SK-N-SH (cell line): ENCODE data around the gene INTS11. TPM values are rescaled to one million over a fixed set of nuclear protein-coding genes. Genes with fewer than 3 reads are reported as not detected.

Experiments
- CTCF ChIA-PET: fragments of 300-600, 350-600 bp; formaldehyde crosslinking; extraction: SDS; loops from one replicate; lab custom pipeline; 2021; lab: Yijun Ruan, JAX
- POLR2A ChIA-PET: fragments of 350-600 bp; sonication (Branson Sonifier 250); formaldehyde crosslinking; extraction: SDS; loops from one replicate; lab custom pipeline; 2020; ENCODE audit warnings: antibody characterized with exemption, inconsistent platforms; lab: Yijun Ruan, JAX
- DNase-seq: peaks from one replicate; pipeline ENCODE4 v3.0.0; 2012
- H2AFZ ChIP-seq: fragments of 200-600 bp; sonication (generic); 2 replicates; pipeline ENCODE4 v1.8.1; 2016; ENCODE audit warnings: antibody characterized with exemption, mild to moderate bottlenecking, low read depth
- H3F3A ChIP-seq: fragments of 200-600 bp; sonication (generic); replicated peaks from 2 replicates; pipeline ENCODE3; 2016; ENCODE audit warnings: antibody characterized with exemption, mild to moderate bottlenecking; ENCODE audit not compliant: insufficient read depth
- H3K27ac ChIP-seq, 2 experiments: fragments of 200-500 bp in 1 of 2; fragments of 200-600 bp in 1 of 2; sonication (Bioruptor generic) in 1 of 2; sonication (generic), shearing (Covaris generic) in 1 of 2; 2 replicates each; pipeline versions ENCODE4 v1.5.1 to v1.6.1; 2014 to 2016; ENCODE audit warnings: low read depth in 2 of 2, inconsistent platforms in 1 of 2, low read length in 1 of 2, mild to moderate bottlenecking in 1 of 2, mixed read lengths in 1 of 2
- H3K27me3 ChIP-seq: fragments of 200-600 bp; sonication (generic), shearing (Covaris generic); 2 replicates; pipeline ENCODE4 v1.6.1; 2016; ENCODE audit warnings: mixed run types; ENCODE audit not compliant: insufficient read depth
- H3K36me3 ChIP-seq, 2 experiments: fragments of 200-500 bp in 1 of 2; fragments of 200-600 bp in 1 of 2; sonication (Bioruptor generic) in 1 of 2; sonication (generic) in 1 of 2; replicated peaks in 1 of 2; 2 replicates each; pipeline versions ENCODE3 to v1.5.1; 2014 to 2016; ENCODE audit warnings: low read length in 1 of 2, mild to moderate bottlenecking in 1 of 2; ENCODE audit not compliant: insufficient read depth in 2 of 2, control insufficient read depth in 1 of 2
- H3K4me1 ChIP-seq, 2 experiments: fragments of 200-500 bp in 1 of 2; fragments of 200-600 bp in 1 of 2; sonication (Bioruptor generic) in 1 of 2; sonication (generic), shearing (Covaris generic) in 1 of 2; 2 replicates each; pipeline versions ENCODE4 v1.5.1 to v1.6.1; 2014 to 2016; ENCODE audit warnings: low read depth in 1 of 2, low read length in 1 of 2, mixed run types in 1 of 2; ENCODE audit not compliant: insufficient read depth in 2 of 2, control insufficient read depth in 1 of 2
- H3K4me2 ChIP-seq: fragments of 200-600 bp; sonication (generic), shearing (Covaris generic); 2 replicates; pipeline ENCODE4 v1.6.1; 2017; ENCODE audit warnings: mixed run types
- H3K4me3 ChIP-seq, 2 experiments: fragments of 200-500 bp in 1 of 2; fragments of 200-600 bp in 1 of 2; sonication (Bioruptor generic) in 1 of 2; sonication (generic), shearing (Covaris generic) in 1 of 2; 2 replicates each; pipeline versions ENCODE4 v1.5.1 to v1.8.1; 2014 to 2016; ENCODE audit warnings: low read depth in 2 of 2, inconsistent platforms in 1 of 2, low read length in 1 of 2, mild to moderate bottlenecking in 1 of 2, mixed read lengths in 1 of 2, moderate library complexity in 1 of 2
- H3K79me2 ChIP-seq: fragments of 200-600 bp; sonication (generic); 2 replicates; pipeline ENCODE4 v1.8.1; 2017; ENCODE audit warnings: mild to moderate bottlenecking; ENCODE audit not compliant: insufficient read depth
- H3K9ac ChIP-seq: fragments of 200-600 bp; sonication (generic); 2 replicates; pipeline ENCODE4 v1.6.1; 2017; ENCODE audit warnings: mixed run types
- H3K9me2 ChIP-seq: fragments of 200-600 bp; sonication (generic); 2 replicates; pipeline ENCODE4 v1.6.1; 2017; ENCODE audit warnings: mixed run types
- H3K9me3 ChIP-seq: fragments of 200-600 bp; sonication (generic); 2 replicates; pipeline ENCODE4 v1.6.1; 2017; ENCODE audit warnings: mixed run types, mild to moderate bottlenecking, moderate library complexity
- H4K20me1 ChIP-seq: fragments of 200-600 bp; sonication (generic); 2 replicates; pipeline ENCODE4 v1.6.1; 2017; ENCODE audit warnings: mild to moderate bottlenecking, mixed run types; ENCODE audit not compliant: insufficient read depth
- CHD2 ChIP-seq: fragments of 150-350 bp; IDR thresholded peaks from 2 replicates; pipeline ENCODE4 v1.6.1; 2018; ENCODE audit warnings: low read length; ENCODE audit not compliant: partially characterized antibody
- FOSL2 ChIP-seq: IDR thresholded peaks from 2 replicates; pipeline ENCODE4 v1.4.0; 2012; ENCODE audit warnings: low read depth, mild to moderate bottlenecking, moderate library complexity, borderline replicate concordance
- MXI1 ChIP-seq: IDR thresholded peaks from 2 replicates; pipeline ENCODE4 v1.6.1; 2012; ENCODE audit warnings: mild to moderate bottlenecking, low read depth, low read length, improper control_type of control experiment
- RCOR1 ChIP-seq: fragments of 150-350 bp; IDR thresholded peaks from 2 replicates; pipeline ENCODE4 v1.6.1; 2017; ENCODE audit warnings: antibody characterized with exemption, low read length
- SIN3A ChIP-seq: IDR thresholded peaks from 2 replicates; pipeline ENCODE4 v1.6.1; 2012; ENCODE audit warnings: low read depth, mild to moderate bottlenecking, low read length, moderate library complexity, borderline replicate concordance
- WGBS: methylation state at CpG from one replicate; pipeline ENCODE4 v1.1.6; 2017; ENCODE audit warnings: low lambda C conversion rate; 5-methylcytosine and 5-hydroxymethylcytosine counted together
- polyA plus RNA-seq, 3 experiments: library from polyadenylated mRNA; depleted of rRNA; stranded (reverse); fragments of >200 nt; gene quantifications; 2 replicates each; pipeline ENCODE4 v1.2.3, GENCODE V29; 2012
- TF ChIP-seq, protein P1 (sequence below): IDR thresholded peaks from 2 replicates; pipeline ENCODE4 v1.4.0; 2012; ENCODE audit warnings: low read depth
- TF ChIP-seq, protein P2 (sequence below): fragments of 150-350 bp; IDR thresholded peaks from 2 replicates; pipeline ENCODE4 v1.6.1; 2016; ENCODE audit warnings: mild to moderate bottlenecking, low read depth, low read length
- TF ChIP-seq, protein P3 (sequence below): IDR thresholded peaks from 2 replicates; pipeline ENCODE4; 2012

The INTS11 gene
- polyA plus RNA-seq, 1 of the 3 experiments (the other 2 are of a cell fraction), result 137 TPM

DNA sequence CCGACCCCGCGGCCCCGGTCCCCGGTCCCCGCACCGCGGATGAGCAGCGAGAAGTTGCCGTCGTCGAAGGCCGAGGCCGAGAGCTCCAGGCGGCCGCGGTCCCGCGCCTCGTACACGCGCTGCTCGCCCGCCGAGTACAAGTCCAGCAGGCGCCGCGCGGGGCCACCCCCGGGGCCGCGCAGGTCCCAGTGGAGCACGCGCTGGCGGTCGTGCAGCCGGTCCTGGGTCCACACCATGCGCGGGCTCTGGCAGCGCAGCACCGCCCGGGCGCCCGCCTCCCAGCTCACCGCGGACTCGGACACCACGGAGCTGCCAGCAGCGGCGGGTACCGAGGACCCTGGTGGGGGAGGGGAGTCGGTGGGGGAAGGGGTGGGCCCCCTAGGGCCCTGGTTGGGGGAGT is 31.0 kb upstream of the INTS11 start:
- 1% methylated on average over 15 of the region's 52 CpGs for WGBS
- Histone ChIP-seq H3K9me3 (no peaks in the 10 kb centered on the region), H2AFZ (no peak overlapping the region), H3K4me1 (peaks cover 13 to 59% of the 10 kb centered on the region in 2 experiments; a peak in 3 of 4 replicates), H3K79me2 (no peaks in the 10 kb centered on the region), H3F3A (peaks cover 9% of the 10 kb centered on the region), H3K4me3 (peak overlapping the region in 1 of 2 experiments; percentile 39; a peak in 2 of 4 replicates), H3K9ac (no peak overlapping the region), H3K9me2 (no peaks in the 10 kb centered on the region), H3K27ac (peak overlapping the region in 1 of 2 experiments; percentile 34; a peak in 1 of 4 replicates), H3K36me3 (no peaks in the 10 kb centered on the region), H3K4me2 (no peak overlapping the region), H3K27me3 (no peaks in the 10 kb centered on the region), H4K20me1 (no peaks in the 10 kb centered on the region)
- POLR2A ChIA-PET, result interaction anchor here (1.0 to 1.3 kb wide), 2 partner anchors 16 to 20 kb away, joined by 4 to 6 read pairs; partner anchors contain the start of gene AURKAIP1
- DNase-seq, result peak; percentile 87
- CTCF ChIA-PET, result interaction anchor here (1.0 to 5.1 kb wide), 3 partner anchors 10 to 19 kb away, joined by 3 to 48 read pairs (median 10); partner anchors contain the start of gene AURKAIP1
- TF ChIP-seq, protein P1, sequence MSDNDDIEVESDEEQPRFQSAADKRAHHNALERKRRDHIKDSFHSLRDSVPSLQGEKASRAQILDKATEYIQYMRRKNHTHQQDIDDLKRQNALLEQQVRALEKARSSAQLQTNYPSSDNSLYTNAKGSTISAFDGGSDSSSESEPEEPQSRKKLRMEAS, result peak; percentile 60; the same call in 1 of the 2 replicates
- no peak for TF ChIP-seq RCOR1

DNA sequence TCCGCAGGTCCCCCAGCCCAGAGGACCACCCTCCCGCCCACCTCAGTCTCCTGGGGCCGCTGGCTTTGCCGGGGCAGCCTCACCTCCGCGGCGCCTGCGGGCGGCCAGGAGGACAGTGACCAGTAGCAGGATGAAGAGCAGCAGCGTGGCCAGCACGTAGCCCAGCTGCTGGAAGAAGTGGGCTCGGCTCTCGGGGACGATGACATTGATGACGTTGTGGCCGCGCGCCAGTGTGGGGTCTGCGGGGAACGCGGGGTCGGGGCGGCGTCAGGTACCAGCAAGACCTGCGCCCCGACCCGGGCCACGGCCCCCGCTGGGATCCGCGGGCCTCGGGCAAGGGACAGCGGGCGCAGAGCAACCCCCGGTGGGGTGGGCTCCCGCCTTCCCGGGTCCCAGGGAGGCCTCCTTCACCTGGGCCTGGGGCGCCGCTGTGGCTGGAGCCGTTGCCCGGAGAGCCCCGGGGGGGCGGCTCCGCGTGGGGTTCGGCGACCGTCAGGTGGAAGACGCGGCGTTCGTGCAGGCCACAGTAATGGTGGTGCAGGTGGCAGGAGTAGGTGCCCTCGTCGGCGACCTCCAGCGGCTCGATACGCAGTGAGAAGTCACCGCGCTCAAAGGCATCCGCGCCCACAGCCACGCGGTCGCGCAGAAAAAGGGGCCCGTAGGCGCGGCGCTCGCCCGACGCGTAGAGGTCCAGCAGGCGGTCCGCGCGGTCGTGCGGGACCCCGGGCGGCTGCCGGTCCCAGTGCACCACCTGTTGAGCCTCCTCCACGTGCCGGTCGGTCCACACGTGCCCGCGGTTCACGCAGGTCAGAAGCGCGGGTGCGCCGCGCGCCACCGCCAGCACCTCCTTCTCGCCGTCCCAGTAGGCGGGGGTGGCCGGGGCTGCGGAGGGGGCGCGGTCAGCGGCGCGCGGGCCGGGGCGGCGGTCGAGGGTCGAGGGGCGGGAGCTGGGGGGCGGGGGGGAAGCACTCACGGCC is 30.1 kb upstream of the INTS11 start:
- no CpG with 5 or more reads among the region's 116 CpGs for WGBS
- Histone ChIP-seq H3K4me3 (peak overlapping the region in 1 of 2 experiments; percentile 31; a peak in 1 of 4 replicates), H3K27ac (no peak overlapping the region), H3F3A (peaks cover 9% of the 10 kb centered on the region), H2AFZ (no peak overlapping the region), H3K27me3 (no peaks in the 10 kb centered on the region), H3K9ac (no peak overlapping the region), H3K4me1 (peaks cover 7 to 51% of the 10 kb centered on the region in 2 experiments; a peak in 2 of 4 replicates), H3K4me2 (no peak overlapping the region), H3K9me2 (no peaks in the 10 kb centered on the region), H3K79me2 (no peaks in the 10 kb centered on the region), H4K20me1 (no peaks in the 10 kb centered on the region), H3K9me3 (no peaks in the 10 kb centered on the region), H3K36me3 (no peaks in the 10 kb centered on the region)
- DNase-seq, result peak; percentile 63
- TF ChIP-seq MXI1, result no peak
- TF ChIP-seq CHD2, result no peak
- no peak for TF ChIP-seq FOSL2
- TF ChIP-seq, protein P2, sequence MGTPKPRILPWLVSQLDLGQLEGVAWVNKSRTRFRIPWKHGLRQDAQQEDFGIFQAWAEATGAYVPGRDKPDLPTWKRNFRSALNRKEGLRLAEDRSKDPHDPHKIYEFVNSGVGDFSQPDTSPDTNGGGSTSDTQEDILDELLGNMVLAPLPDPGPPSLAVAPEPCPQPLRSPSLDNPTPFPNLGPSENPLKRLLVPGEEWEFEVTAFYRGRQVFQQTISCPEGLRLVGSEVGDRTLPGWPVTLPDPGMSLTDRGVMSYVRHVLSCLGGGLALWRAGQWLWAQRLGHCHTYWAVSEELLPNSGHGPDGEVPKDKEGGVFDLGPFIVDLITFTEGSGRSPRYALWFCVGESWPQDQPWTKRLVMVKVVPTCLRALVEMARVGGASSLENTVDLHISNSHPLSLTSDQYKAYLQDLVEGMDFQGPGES, result no peak
- TF ChIP-seq, protein P3, sequence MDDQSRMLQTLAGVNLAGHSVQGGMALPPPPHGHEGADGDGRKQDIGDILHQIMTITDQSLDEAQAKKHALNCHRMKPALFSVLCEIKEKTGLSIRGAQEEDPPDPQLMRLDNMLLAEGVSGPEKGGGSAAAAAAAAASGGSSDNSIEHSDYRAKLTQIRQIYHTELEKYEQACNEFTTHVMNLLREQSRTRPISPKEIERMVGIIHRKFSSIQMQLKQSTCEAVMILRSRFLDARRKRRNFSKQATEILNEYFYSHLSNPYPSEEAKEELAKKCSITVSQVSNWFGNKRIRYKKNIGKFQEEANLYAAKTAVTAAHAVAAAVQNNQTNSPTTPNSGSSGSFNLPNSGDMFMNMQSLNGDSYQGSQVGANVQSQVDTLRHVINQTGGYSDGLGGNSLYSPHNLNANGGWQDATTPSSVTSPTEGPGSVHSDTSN, result peak; percentile 15; the same call in 1 of the 2 replicates
- TF ChIP-seq SIN3A, result no peak
- CTCF ChIA-PET, result interaction anchor here (1.0 to 5.1 kb wide), 3 partner anchors 9 to 20 kb away, joined by 3 to 48 read pairs (median 10); partner anchors contain the start of gene AURKAIP1
- POLR2A ChIA-PET, result interaction anchor here (1.0 to 1.3 kb wide), 2 partner anchors 17 to 21 kb away, joined by 4 to 6 read pairs; partner anchors contain the start of gene AURKAIP1
